NB4 (cell line): ENCODE results near the gene CYP46A1.

Experiments used
- DNase-seq: peaks from one replicate; pipeline ENCODE4 v3.0.0; 2010; ENCODE audit warnings: low read depth
- H3K4me3 ChIP-seq: one replicate; pipeline ENCODE4 v1.5.1; 2011; ENCODE audit warnings: mild to moderate bottlenecking, low read depth, low read length, moderate library complexity
- CTCF ChIP-seq: IDR thresholded peaks from one replicate; pipeline ENCODE4 v1.5.1; 2012; ENCODE audit warnings: low read depth, low read length
- MAX ChIP-seq: IDR thresholded peaks from 2 replicates; pipeline ENCODE4 v1.6.1; 2011; ENCODE audit warnings: low read depth, low read length
- MYC ChIP-seq: IDR thresholded peaks from 2 replicates; pipeline ENCODE4 v1.6.1; 2011; ENCODE audit warnings: low read depth, low read length
- POLR2A ChIP-seq: IDR thresholded peaks from 2 replicates; pipeline ENCODE4 v1.6.1; 2011; ENCODE audit warnings: mild to moderate bottlenecking; ENCODE audit not compliant: insufficient read length; ENCODE audit errors: extremely low read depth

The CYP46A1 gene

GRCh38 chr14:99701260-99701659 lies 17.2 kb downstream of the CYP46A1 start:
- no peak overlapping the region for H3K4me3 ChIP-seq
- TF ChIP-seq MYC (no peak), POLR2A (no peak), CTCF (no peak), MAX (no peak)
- DNase-seq = no peak

- TF ChIP-seq MYC (no peak), POLR2A (no peak), CTCF (no peak), MAX (no peak)
- no peak for DNase-seq
- H3K4me3 ChIP-seq = no peak overlapping the region
Observed at GRCh38 chr14:99702115-99702514, 18.0 kb downstream of the CYP46A1 start.

- no peak overlapping the region for H3K4me3 ChIP-seq
Observed at GRCh38 chr14:99703381-99703780, 19.3 kb downstream of the CYP46A1 start.

GRCh38 chr14:99704037-99704436 lies 19.9 kb downstream of the CYP46A1 start:
- H3K4me3 ChIP-seq = no peak overlapping the region
- TF ChIP-seq CTCF (no peak), POLR2A (no peak), MYC (no peak), MAX (no peak)
- no peak for DNase-seq

More at GRCh38 chr14:99703381-99703780, 19.3 kb downstream of the CYP46A1 start:
- DNase-seq = no peak
- TF ChIP-seq MAX (no peak), MYC (no peak), POLR2A (no peak), CTCF (no peak)

GRCh38 chr14:99706107-99706900 lies 22.2 kb downstream of the CYP46A1 start:
- DNase-seq = no peak
- TF ChIP-seq MYC (no peak), POLR2A (no peak), MAX (no peak), CTCF (no peak)
- H3K4me3 ChIP-seq = no peak overlapping the region
